Naive thymus-derived CD8-positive, alpha-beta T cell (primary cell): ENCODE results near the gene LAMTOR1. TPM values are rescaled to one million over a fixed set of nuclear protein-coding genes. Genes with fewer than 3 reads are reported as not detected.
"Not testable (repeated sequence)": the region's sequence is repeated elsewhere in the genome, so short reads cannot be mapped to it uniquely, and the experiment has no call there.

Experiments used
- ATAC-seq, 2 donors: fragments of 150-1000 bp; cut with Tn5 transposase in 1 of 2; sonication (Bioruptor Pico), chemical (Tn5 transposase) in 1 of 2; 1 replicate in 1 of 2; 2 replicates in 1 of 2; pipeline ENCODE4 v1.10.0; 2021; ENCODE audit warnings: mild to moderate bottlenecking in 2 of 2, moderate library complexity in 2 of 2
- POLR2A ChIA-PET: fragments of 350-600 bp; sonication (Branson Sonifier 250); formaldehyde crosslinking; loops from one replicate; lab custom pipeline; 2021; ENCODE audit warnings: antibody characterized with exemption; lab: Charles Lee
- DNase-seq, 10 donors: peaks; one replicate each; pipeline versions ENCODE4 v3.0.0 to v3.0.0-alpha.2; 2020 to 2022
- H3K27ac Mint-ChIP-seq, 10 donors: one replicate each; pipeline ENCODE4 v1.8.0; 2020 to 2022; ENCODE audit warnings: mild to moderate bottlenecking in 10 of 10, mixed read lengths in 10 of 10, moderate library complexity in 4 of 10, inconsistent platforms in 1 of 10
- H3K27me3 Mint-ChIP-seq, 5 donors: one replicate each; pipeline ENCODE4 v1.8.0; 2021 to 2022; ENCODE audit warnings: mixed read lengths in 5 of 5
- H3K36me3 Mint-ChIP-seq, 3 donors: one replicate each; pipeline ENCODE4 v1.8.0; 2020 to 2022; ENCODE audit warnings: mixed read lengths in 3 of 3, mild to moderate bottlenecking in 2 of 3, inconsistent platforms in 1 of 3
- H3K4me1 Mint-ChIP-seq, 4 donors: one replicate each; pipeline ENCODE4 v1.8.0; 2021 to 2022; ENCODE audit warnings: mixed read lengths in 4 of 4
- H3K4me3 Mint-ChIP-seq, 10 donors: one replicate each; pipeline ENCODE4 v1.8.0; 2020 to 2022; ENCODE audit warnings: mild to moderate bottlenecking in 10 of 10, mixed read lengths in 10 of 10, moderate library complexity in 6 of 10, inconsistent platforms in 1 of 10
- H3K9me3 Mint-ChIP-seq, 9 donors: one replicate each; pipeline ENCODE4 v1.8.0; 2020 to 2022; ENCODE audit warnings: mixed read lengths in 9 of 9, mild to moderate bottlenecking in 3 of 9, inconsistent platforms in 1 of 9, moderate library complexity in 1 of 9
- polyA plus RNA-seq, 3 donors: library from polyadenylated mRNA; unstranded; fragments of 300-500 nt; fragmentation: Illumina TruSeq; gene quantifications; one replicate each; pipeline ENCODE4 v1.2.3, GENCODE V29; 2021
- total RNA-seq, 8 experiments: library from RNA in 2 of 8; stranded (reverse) in 2 of 8; gene quantifications; one replicate each; pipeline ENCODE4 v1.2.3 and lab custom pipeline; 2021 to 2026

LAMTOR1 gene
- total RNA-seq = 10 to 100 TPM; 66.8 to 68.6 TPM
- polyA plus RNA-seq = 10 to 100 TPM; 78.0 to 87.7 (median 78.6) TPM
- total RNA-seq (lab: John Stamatoyannopoulos, UW) = 28.5 to 55.3 (median 45.1) reads per million in 6 experiments

GRCh38 chr11:72102946-72103753, at the start of gene LAMTOR1:
TSS of gene LAMTOR1 (minus strand) at chr11:72103297. CDS start at chr11:72103224, 73 bp downstream.
- Mint-ChIP-seq H3K27me3 (no peaks in the 10 kb centered on the region), H3K4me3 (peak within 1 kb of the TSS; percentile 66 to 96 (median 86)), H3K36me3 (peaks cover 0 to 23% (median 10%) of the 10 kb centered on the region in 3 donors), H3K4me1 (peaks cover 25 to 48% (median 47%) of the 10 kb centered on the region in 4 donors), H3K27ac (peak within 1 kb of the TSS; percentile 88 to 99 (median 94)), H3K9me3 (no peaks in the 10 kb centered on the region)
- POLR2A ChIA-PET = interaction anchor here (0.6 to 8.1 kb wide), 5 partner anchors 9 to 103 kb away, joined by 3 to 79 read pairs (median 12); partner anchors contain the start of gene ANAPC15
- ATAC-seq (peak; percentile 94 to 97), DNase-seq (peak; percentile 90 to 99 (median 96))

- Mint-ChIP-seq H3K4me3 (no peak overlapping the region), H3K36me3 (no peaks in the 10 kb centered on the region), H3K4me1 (no peaks in the 10 kb centered on the region), H3K27ac (no peak overlapping the region), H3K27me3 (peaks cover 0 to 9% (median 3%) of the 10 kb centered on the region in 5 donors), H3K9me3 (no peaks in the 10 kb centered on the region)
- POLR2A ChIA-PET = no interaction called here
- ATAC-seq = no peak
- DNase-seq = no peak
These were observed 47.8 kb upstream of the LAMTOR1 start for GRCh38 chr11:72150882-72151281.

- no peaks in the 10 kb centered on the region for H3K36me3 Mint-ChIP-seq
- POLR2A ChIA-PET = no interaction called here
- H3K9me3 Mint-ChIP-seq = no peaks in the 10 kb centered on the region
- H3K27me3 Mint-ChIP-seq = peaks cover 0 to 6% (median 2%) of the 10 kb centered on the region in 5 donors
- H3K4me1 Mint-ChIP-seq = peaks cover 0 to 4% (median 2%) of the 10 kb centered on the region in 4 donors
- H3K4me3 Mint-ChIP-seq = no peak overlapping the region
- H3K27ac Mint-ChIP-seq = peak overlapping the region in 1 of 10 donors; percentile 43
- ATAC-seq (no peak), DNase-seq (no peak)
These were observed 43.5 kb upstream of the LAMTOR1 start for GRCh38 chr11:72146625-72147024.

- ATAC-seq (no peak), DNase-seq (no peak)
- H3K4me3 Mint-ChIP-seq = no peak overlapping the region
- POLR2A ChIA-PET = interaction anchor here (0.6 to 1.1 kb wide), 4 partner anchors 12 to 286 kb away, joined by 3 to 5 read pairs (median 4); no protein-coding TSS in a partner anchor
- H3K9me3 Mint-ChIP-seq = no peaks in the 10 kb centered on the region
- no peaks in the 10 kb centered on the region for H3K36me3 Mint-ChIP-seq
- peaks cover 0 to 4% (median 2%) of the 10 kb centered on the region in 4 donors for H3K4me1 Mint-ChIP-seq
- H3K27me3 Mint-ChIP-seq = peaks cover 0 to 14% (median 6%) of the 10 kb centered on the region in 5 donors
- no peak overlapping the region for H3K27ac Mint-ChIP-seq
These were observed 41.9 kb upstream of the LAMTOR1 start for GRCh38 chr11:72144807-72145565.

GRCh38 chr11:72142543-72142942, 39.4 kb upstream of the LAMTOR1 start:
- not testable (repeated sequence) for ATAC-seq, H3K9me3 Mint-ChIP-seq

GRCh38 chr11:72142086-72142485, 39.0 kb upstream of the LAMTOR1 start:
- H3K27me3 Mint-ChIP-seq = peaks cover 2 to 14% (median 6%) of the 10 kb centered on the region in 5 donors
- POLR2A ChIA-PET, ATAC-seq, H3K36me3 Mint-ChIP-seq, H3K27ac Mint-ChIP-seq, H3K4me3 Mint-ChIP-seq, H3K9me3 Mint-ChIP-seq, DNase-seq, H3K4me1 Mint-ChIP-seq: not testable (repeated sequence)

More at GRCh38 chr11:72142543-72142942, 39.4 kb upstream of the LAMTOR1 start:
- H3K27ac Mint-ChIP-seq, H3K4me3 Mint-ChIP-seq, POLR2A ChIA-PET, H3K4me1 Mint-ChIP-seq, DNase-seq, H3K36me3 Mint-ChIP-seq: not testable (repeated sequence)
- peaks cover 2 to 14% (median 6%) of the 10 kb centered on the region in 5 donors for H3K27me3 Mint-ChIP-seq

- Mint-ChIP-seq H3K4me1 (peaks cover 0 to 4% (median 2%) of the 10 kb centered on the region in 4 donors), H3K4me3 (no peak overlapping the region), H3K9me3 (no peaks in the 10 kb centered on the region), H3K36me3 (no peaks in the 10 kb centered on the region), H3K27ac (no peak overlapping the region), H3K27me3 (peaks cover 2 to 14% (median 6%) of the 10 kb centered on the region in 5 donors)
- DNase-seq (no peak), ATAC-seq (no peak)
- POLR2A ChIA-PET = no interaction called here
These were observed 38.0 kb upstream of the LAMTOR1 start for GRCh38 chr11:72141066-72141465.

- no peak for DNase-seq
- H3K9me3 Mint-ChIP-seq = no peaks in the 10 kb centered on the region
- no peak for ATAC-seq
- POLR2A ChIA-PET = no interaction called here
- no peaks in the 10 kb centered on the region for H3K36me3 Mint-ChIP-seq
- peak overlapping the region in 1 of 10 donors; percentile 21 for H3K27ac Mint-ChIP-seq
- peaks cover 2 to 14% (median 6%) of the 10 kb centered on the region in 5 donors for H3K27me3 Mint-ChIP-seq
- no peak overlapping the region for H3K4me3 Mint-ChIP-seq
- peaks cover 0 to 4% (median 2%) of the 10 kb centered on the region in 4 donors for H3K4me1 Mint-ChIP-seq
These were observed 37.6 kb upstream of the LAMTOR1 start for GRCh38 chr11:72140661-72141060.

GRCh38 chr11:72139500-72139899, 36.4 kb upstream of the LAMTOR1 start:
- no peak overlapping the region for H3K4me3 Mint-ChIP-seq
- peaks cover 0 to 4% (median 2%) of the 10 kb centered on the region in 4 donors for H3K4me1 Mint-ChIP-seq
- DNase-seq (no peak), ATAC-seq (no peak)
- H3K9me3 Mint-ChIP-seq = no peaks in the 10 kb centered on the region
- no peak overlapping the region for H3K27ac Mint-ChIP-seq
- peaks cover 2 to 14% (median 8%) of the 10 kb centered on the region in 5 donors for H3K27me3 Mint-ChIP-seq
- POLR2A ChIA-PET = no interaction called here
- H3K36me3 Mint-ChIP-seq = no peaks in the 10 kb centered on the region

- POLR2A ChIA-PET = no interaction called here
- Mint-ChIP-seq H3K9me3 (no peaks in the 10 kb centered on the region), H3K27me3 (peaks cover 2 to 14% (median 8%) of the 10 kb centered on the region in 5 donors), H3K36me3 (no peaks in the 10 kb centered on the region), H3K27ac (peak overlapping the region in 1 of 10 donors; percentile 46), H3K4me1 (peaks cover 0 to 2% (median under 1%) of the 10 kb centered on the region in 4 donors), H3K4me3 (no peak overlapping the region)
- no peak for DNase-seq
- ATAC-seq = no peak
These were observed 35.8 kb upstream of the LAMTOR1 start for GRCh38 chr11:72138821-72139390.

- no peaks in the 10 kb centered on the region for H3K9me3 Mint-ChIP-seq
- H3K36me3 Mint-ChIP-seq = no peaks in the 10 kb centered on the region
- ATAC-seq = no peak
- H3K4me3 Mint-ChIP-seq = no peak overlapping the region
- no peak for DNase-seq
- H3K27ac Mint-ChIP-seq = peak overlapping the region in 1 of 10 donors; percentile 47
- POLR2A ChIA-PET = interaction anchor here (0.7 kb wide), 1 partner anchor 46 kb away, joined by 3 read pairs; no protein-coding TSS in a partner anchor
- H3K4me1 Mint-ChIP-seq = peaks cover 0 to 2% (median 0%) of the 10 kb centered on the region in 4 donors
- H3K27me3 Mint-ChIP-seq = peaks cover 3 to 12% (median 12%) of the 10 kb centered on the region in 5 donors
These were observed 33.7 kb upstream of the LAMTOR1 start for GRCh38 chr11:72136684-72137262.
